Measurements from ENCODE around the gene TLE5. TPM values are rescaled to one million over a fixed set of nuclear protein-coding genes. Genes with fewer than 3 reads are reported as not detected.

The TLE5 gene
- total and polyA plus RNA-seq, 9 of the 15 experiments (the other 6 are each of a cell fraction or from before 2014, with no cell fraction given) = 2.0 to 347 (median 235) TPM

GRCh38 chr19:3073931-3074595 lies 11.8 kb upstream of the TLE5 start (continued):
- TF ChIP-seq ARID2 (IDR thresholded peaks at IDR 0.05) = 0 out of 2 replicates have a peak, but pooled peaks have one; percentile 31
- TF ChIP-seq RBM25 (IDR thresholded peaks at IDR 0.05; ENCODE audit: low read depth, low read length, severe bottlenecking) = peak; percentile 53
- peak; percentile 58; the same call in 1 of the 2 replicates for TF ChIP-seq STAG1 (CRISPR knock-in tag; IDR thresholded peaks at IDR 0.05; ENCODE audit: borderline replicate concordance)
- TF ChIP-seq, protein P1, sequence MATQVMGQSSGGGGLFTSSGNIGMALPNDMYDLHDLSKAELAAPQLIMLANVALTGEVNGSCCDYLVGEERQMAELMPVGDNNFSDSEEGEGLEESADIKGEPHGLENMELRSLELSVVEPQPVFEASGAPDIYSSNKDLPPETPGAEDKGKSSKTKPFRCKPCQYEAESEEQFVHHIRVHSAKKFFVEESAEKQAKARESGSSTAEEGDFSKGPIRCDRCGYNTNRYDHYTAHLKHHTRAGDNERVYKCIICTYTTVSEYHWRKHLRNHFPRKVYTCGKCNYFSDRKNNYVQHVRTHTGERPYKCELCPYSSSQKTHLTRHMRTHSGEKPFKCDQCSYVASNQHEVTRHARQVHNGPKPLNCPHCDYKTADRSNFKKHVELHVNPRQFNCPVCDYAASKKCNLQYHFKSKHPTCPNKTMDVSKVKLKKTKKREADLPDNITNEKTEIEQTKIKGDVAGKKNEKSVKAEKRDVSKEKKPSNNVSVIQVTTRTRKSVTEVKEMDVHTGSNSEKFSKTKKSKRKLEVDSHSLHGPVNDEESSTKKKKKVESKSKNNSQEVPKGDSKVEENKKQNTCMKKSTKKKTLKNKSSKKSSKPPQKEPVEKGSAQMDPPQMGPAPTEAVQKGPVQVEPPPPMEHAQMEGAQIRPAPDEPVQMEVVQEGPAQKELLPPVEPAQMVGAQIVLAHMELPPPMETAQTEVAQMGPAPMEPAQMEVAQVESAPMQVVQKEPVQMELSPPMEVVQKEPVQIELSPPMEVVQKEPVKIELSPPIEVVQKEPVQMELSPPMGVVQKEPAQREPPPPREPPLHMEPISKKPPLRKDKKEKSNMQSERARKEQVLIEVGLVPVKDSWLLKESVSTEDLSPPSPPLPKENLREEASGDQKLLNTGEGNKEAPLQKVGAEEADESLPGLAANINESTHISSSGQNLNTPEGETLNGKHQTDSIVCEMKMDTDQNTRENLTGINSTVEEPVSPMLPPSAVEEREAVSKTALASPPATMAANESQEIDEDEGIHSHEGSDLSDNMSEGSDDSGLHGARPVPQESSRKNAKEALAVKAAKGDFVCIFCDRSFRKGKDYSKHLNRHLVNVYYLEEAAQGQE (IDR thresholded peaks at IDR 0.05; ENCODE audit: borderline replicate concordance) = peak; percentile 82
- TF ChIP-seq, protein P1 (CRISPR knock-in tag; IDR thresholded peaks at IDR 0.05; ENCODE audit: low read depth) = no peak
- peak; percentile 28; the same call in 1 of the 2 replicates for TF ChIP-seq FOSL1 (tag; conservative IDR thresholded peaks at IDR 0.05)
- no peak for TF ChIP-seq GTF2A2 (tag; IDR thresholded peaks at IDR 0.05)
- TF ChIP-seq ZBTB1 (CRISPR knock-in tag; IDR thresholded peaks at IDR 0.05; ENCODE audit: borderline replicate concordance, low read depth) = no peak
- TF ChIP-seq, protein P2, sequence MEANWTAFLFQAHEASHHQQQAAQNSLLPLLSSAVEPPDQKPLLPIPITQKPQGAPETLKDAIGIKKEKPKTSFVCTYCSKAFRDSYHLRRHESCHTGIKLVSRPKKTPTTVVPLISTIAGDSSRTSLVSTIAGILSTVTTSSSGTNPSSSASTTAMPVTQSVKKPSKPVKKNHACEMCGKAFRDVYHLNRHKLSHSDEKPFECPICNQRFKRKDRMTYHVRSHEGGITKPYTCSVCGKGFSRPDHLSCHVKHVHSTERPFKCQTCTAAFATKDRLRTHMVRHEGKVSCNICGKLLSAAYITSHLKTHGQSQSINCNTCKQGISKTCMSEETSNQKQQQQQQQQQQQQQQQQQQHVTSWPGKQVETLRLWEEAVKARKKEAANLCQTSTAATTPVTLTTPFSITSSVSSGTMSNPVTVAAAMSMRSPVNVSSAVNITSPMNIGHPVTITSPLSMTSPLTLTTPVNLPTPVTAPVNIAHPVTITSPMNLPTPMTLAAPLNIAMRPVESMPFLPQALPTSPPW (CRISPR knock-in tag; IDR thresholded peaks at IDR 0.05) = peak; percentile 79

All from K562 (cell line).